GM12878 (cell line): ENCODE measurements around the gene POLA1. TPM values are rescaled to one million over a fixed set of nuclear protein-coding genes. Genes with fewer than 3 reads are reported as not detected.

Experiments used
- ATAC-seq: fragments of 200-7000 bp; cut with Tn5 transposase; 3 replicates; pipeline ENCODE4 v1.9.1; 2020; ENCODE audit warnings: mild to moderate bottlenecking, moderate library complexity
- BruUV-seq: library from RNA; stranded (reverse); fragments of 400-500 nt; replicated peaks from 2 replicates; lab custom pipeline; 2021; lab: Mats Ljungman, UMichigan
- CTCF ChIA-PET: fragments of 300-600 bp; sonication (Branson Sonifier 250); formaldehyde crosslinking; extraction: SDS; loops from one replicate; lab custom pipeline; 2021; ENCODE audit warnings: inconsistent platforms; lab: Yijun Ruan, JAX
- POLR2A ChIA-PET: fragments of 350-600 bp; formaldehyde crosslinking; extraction: SDS; loops from one replicate; lab custom pipeline; 2021; ENCODE audit warnings: inconsistent platforms; lab: Charles Lee
- RAD21 ChIA-PET: fragments of 300-600 bp; sonication (Branson Sonifier 250); formaldehyde crosslinking; loops from one replicate; lab custom pipeline; 2023; ENCODE audit warnings: antibody characterized with exemption; ENCODE audit not compliant: unreplicated experiment; lab: Charles Lee
- SMC1A ChIA-PET: fragments of 300-600 bp; sonication (Branson Sonifier 250); formaldehyde crosslinking; loops from one replicate; lab custom pipeline; 2023; ENCODE audit not compliant: unreplicated experiment, uncharacterized antibody; lab: Charles Lee
- DNase-seq: peaks from one replicate; pipeline ENCODE4 v3.0.0-alpha.2; 2011; ENCODE audit warnings: low read depth, low spot score
- FAIRE-seq: peaks from 3 replicates; lab custom pipeline; 2011; peaks lifted over from hg19 to GRCh38; lab: Jason Lieb, UNC
- H2AFZ ChIP-seq: 2 replicates; pipeline ENCODE4 v1.6.0; 2011; ENCODE audit warnings: low read depth, low read length, control low read depth; ENCODE audit not compliant: control insufficient read depth
- H3K27ac ChIP-seq: 2 replicates; pipeline ENCODE4 v1.5.1; 2011; ENCODE audit warnings: control low read depth; ENCODE audit not compliant: control insufficient read depth, insufficient read depth
- H3K27me3 ChIP-seq, 2 experiments: replicated peaks in 1 of 2; 2 replicates each; pipeline versions ENCODE4 v1.6.0 to v1.6.1; 2011; ENCODE audit warnings: low read length in 1 of 2; ENCODE audit not compliant: control insufficient read depth in 2 of 2, insufficient read depth in 2 of 2
- H3K36me3 ChIP-seq, 2 experiments: 2 replicates each; pipeline ENCODE4 v1.5.1; 2011; ENCODE audit warnings: low read length in 1 of 2; ENCODE audit not compliant: control insufficient read depth in 2 of 2, insufficient read depth in 2 of 2
- H3K4me1 ChIP-seq: 2 replicates; pipeline ENCODE4 v1.6.1; 2011; ENCODE audit warnings: mild to moderate bottlenecking, low read length, moderate library complexity, mixed read lengths; ENCODE audit not compliant: control insufficient read depth, insufficient read depth
- H3K4me2 ChIP-seq: 2 replicates; pipeline ENCODE4 v1.6.0; 2011; ENCODE audit warnings: control low read depth; ENCODE audit not compliant: control insufficient read depth, insufficient read depth
- H3K4me3 ChIP-seq: fragments of 200-600 bp; sonication (generic); 2 replicates; pipeline ENCODE4 v1.5.1; 2016
- H3K79me2 ChIP-seq: 2 replicates; pipeline ENCODE4 v1.6.0; 2011; ENCODE audit warnings: low read length; ENCODE audit not compliant: control insufficient read depth, insufficient read depth
- H3K9ac ChIP-seq: 2 replicates; pipeline ENCODE4 v1.8.0; 2011; ENCODE audit warnings: low read length, control low read depth, mixed read lengths; ENCODE audit not compliant: control insufficient read depth, insufficient read depth
- H3K9me3 ChIP-seq: replicated peaks from 3 replicates; pipeline ENCODE4 v1.5.1; 2011; ENCODE audit warnings: mild to moderate bottlenecking, low read length; ENCODE audit not compliant: control insufficient read depth, insufficient read depth
- H4K20me1 ChIP-seq: 2 replicates; pipeline ENCODE4 v1.6.0; 2011; ENCODE audit not compliant: control insufficient read depth, insufficient read depth
- BCL11A ChIP-seq: IDR thresholded peaks from 2 replicates; pipeline ENCODE4 v1.6.1; 2011; ENCODE audit warnings: low read depth, low read length
- CHD4 ChIP-seq: fragments of 200-600 bp; sonication (generic); IDR thresholded peaks from 2 replicates; pipeline ENCODE4 v1.6.1; 2016; ENCODE audit warnings: mild to moderate bottlenecking
- CREB1 ChIP-seq: IDR thresholded peaks from 2 replicates; pipeline ENCODE4 v1.6.1; 2012; ENCODE audit warnings: low read depth, mild to moderate bottlenecking, inconsistent platforms
- EED ChIP-seq: sonication (generic); IDR thresholded peaks from 2 replicates; pipeline ENCODE4 v1.6.1; 2016; ENCODE audit warnings: antibody characterized with exemption, low read depth
- EP300 ChIP-seq, 2 experiments: fragments of 150-350 bp in 1 of 2; IDR thresholded peaks; 2 replicates each; pipeline ENCODE4 v1.6.1; 2011 to 2012; ENCODE audit warnings: low read depth in 2 of 2, low read length in 2 of 2, borderline replicate concordance in 1 of 2, improper control_type of control experiment in 1 of 2, inconsistent platforms in 1 of 2; ENCODE audit not compliant: control insufficient read depth in 1 of 2
- GATAD2B ChIP-seq: fragments of 450-650 bp; conservative IDR thresholded peaks from 2 replicates; pipeline ENCODE4 v1.6.1; 2017; ENCODE audit warnings: low read depth, mild to moderate bottlenecking, moderate library complexity
- HDAC6 ChIP-seq: fragments of 200-600 bp; sonication (generic); IDR thresholded peaks from one replicate; pipeline ENCODE4 v1.8.0; 2017; ENCODE audit warnings: antibody characterized with exemption; ENCODE audit not compliant: unreplicated experiment
- MEF2B ChIP-seq: fragments of 450-650 bp; IDR thresholded peaks from 2 replicates; pipeline ENCODE4 v1.6.1; 2018; ENCODE audit warnings: mild to moderate bottlenecking, moderate library complexity; ENCODE audit not compliant: partially characterized antibody, poor library complexity, severe bottlenecking
- PAX5 ChIP-seq: IDR thresholded peaks from 2 replicates; pipeline ENCODE4 v1.6.1; 2011; ENCODE audit warnings: low read depth, low read length, borderline replicate concordance
- RCOR1 ChIP-seq: conservative IDR thresholded peaks from 2 replicates; pipeline ENCODE4 v1.6.1; 2012; ENCODE audit warnings: low read depth, low read length, improper control_type of control experiment
- RELA ChIP-seq: fragments of 450-650 bp; IDR thresholded peaks from 2 replicates; pipeline ENCODE4 v1.8.0; 2014; ENCODE audit warnings: borderline replicate concordance; ENCODE audit not compliant: partially characterized antibody
- SMAD5 ChIP-seq: IDR thresholded peaks from 2 replicates; pipeline ENCODE4 v1.6.1; 2016; ENCODE audit warnings: antibody characterized with exemption, low read depth
- ZBED1 ChIP-seq: IDR thresholded peaks from 2 replicates; pipeline ENCODE4 v1.6.1; 2016; ENCODE audit warnings: borderline replicate concordance
- WGBS: methylation state at CpG from one replicate; pipeline ENCODE4 v1.1.6; 2016; ENCODE audit warnings: low lambda C conversion rate; ENCODE audit not compliant: insufficient replicate concordance, insufficient coverage; ENCODE audit errors: missing lambda C conversion rate; 5-methylcytosine and 5-hydroxymethylcytosine counted together
- in situ Hi-C: fragments of 300-500 bp; cut with MboI; formaldehyde crosslinking; loops from 9 replicates; pipeline ENCODE4 v1.14.3; 2018; ENCODE audit warnings: mixed read lengths
- intact Hi-C: fragments of 100-400 bp; cut with micrococcal nuclease; formaldehyde crosslinking; loops from one replicate; pipeline ENCODE4 v1.14.2; 2022; ENCODE audit not compliant: unreplicated experiment
- polyA plus RNA-seq, 11 experiments: library from polyadenylated mRNA; depleted of rRNA in 4 of 11; unstranded in 6 of 11; stranded (reverse) in 5 of 11; fragments of >200 nt; fragmentation: Nextera tagmentation in 4 of 11; fragmentation: Illumina TruSeq in 1 of 11; extraction: Ambion mirVana in 4 of 11; extraction: Trizol in 1 of 11; gene quantifications; 1 replicate in 1 of 11; 2 replicates in 10 of 11; pipeline versions ENCODE4 v1.2.1 to v1.2.3, GENCODE V29; 2011 to 2016; ENCODE audit warnings: inconsistent platforms in 2 of 11, missing spikeins in 2 of 11, low read depth in 1 of 11
- total RNA-seq, 4 experiments: library from RNA; depleted of rRNA in 3 of 4; stranded (reverse); fragments of >200 nt in 3 of 4; fragmentation: Illumina TruSeq in 1 of 4; extraction: Trizol in 1 of 4; gene quantifications; 2 replicates each; pipeline versions ENCODE4 v1.2.1 to v1.2.3, GENCODE V29; 2013 to 2021

The POLA1 gene
- total and polyA plus RNA-seq, 10 of the 15 experiments (the other 5 are each of a cell fraction or from before 2014, with no cell fraction given): 6.5 to 34.7 (median 24.8) TPM

GRCh38 chrX:25025615-25026014, 331.9 kb downstream of the POLA1 start:
- H3K4me1 ChIP-seq: no peaks in the 10 kb centered on the region
- ChIA-PET SMC1A (interaction anchor here (0.6 to 1.5 kb wide), 4 partner anchors 24 to 189 kb away, joined by 3 to 4 read pairs (median 3); no protein-coding TSS in a partner anchor), POLR2A (no interaction called here), CTCF (interaction anchor here (0.5 kb wide), 1 partner anchor 214 kb away, joined by 3 read pairs; no protein-coding TSS in a partner anchor), RAD21 (interaction anchor here (0.7 kb wide), 1 partner anchor 273 kb away, joined by 3 read pairs; no protein-coding TSS in a partner anchor)
- no peak overlapping the region for H3K4me3 ChIP-seq
- H3K36me3 ChIP-seq: no peaks in the 10 kb centered on the region
- ATAC-seq (no peak), DNase-seq (no peak), FAIRE-seq (no peak)
- TF ChIP-seq CHD4 (no peak), SMAD5 (no peak), RELA (no peak), GATAD2B (no peak), RCOR1 (no peak), PAX5 (no peak), ZBED1 (no peak), CREB1 (no peak), EP300 (IDR thresholded peaks at IDR 0.05; ENCODE audit: borderline replicate concordance in 1 of 2, control insufficient read depth in 1 of 2, low read depth in 2 of 2, low read length in 2 of 2) (no peak), HDAC6 (no peak), BCL11A (no peak), EED (no peak), MEF2B (no peak)
- no peak overlapping the region for H3K4me2 ChIP-seq
- H3K79me2 ChIP-seq: no peaks in the 10 kb centered on the region
- no TSS peak for BruUV-seq
- H3K9ac ChIP-seq: no peak overlapping the region
- H2AFZ ChIP-seq: no peak overlapping the region
- H3K9me3 ChIP-seq: no peaks in the 10 kb centered on the region
- intact Hi-C loops (no loop called here), in situ Hi-C loops (no loop called here)
- H4K20me1 ChIP-seq: no peaks in the 10 kb centered on the region
- no peak overlapping the region for H3K27ac ChIP-seq
- H3K27me3 ChIP-seq: peaks cover 2 to 10% of the 10 kb centered on the region in 2 experiments; a peak in 2 of 4 replicates
- 21% methylated on average over 2 of the region's 2 CpGs for WGBS
